ENCODE measurements around the gene ZGPAT. TPM values are rescaled to one million over a fixed set of nuclear protein-coding genes. Genes with fewer than 3 reads are reported as not detected.
"Not testable (repeated sequence)": the region's sequence is repeated elsewhere in the genome, so short reads cannot be mapped to it uniquely, and the experiment has no call there.

Gene ZGPAT
- total and polyA plus RNA-seq, 10 of the 15 experiments (the other 5 are each of a cell fraction or from before 2014, with no cell fraction given), result 0.58 to 52.9 (median 18.0) TPM

GRCh38 chr20:63668351-63668750 lies 39.5 kb upstream of the ZGPAT start:
- ChIA-PET RAD21 (ENCODE audit: unreplicated experiment) (interaction anchor here (1.0 kb wide), 1 partner anchor 10 kb away, joined by 3 read pairs; the partner anchor contains the start of gene RTEL1), SMC1A (ENCODE audit: uncharacterized antibody, unreplicated experiment) (no interaction called here), POLR2A (no interaction called here), CTCF (interaction anchor here (0.5 kb wide), 1 partner anchor 1014 kb away, joined by 3 read pairs; no protein-coding TSS in a partner anchor)
- H3K4me2 ChIP-seq (ENCODE audit: control insufficient read depth, insufficient read depth), result no peak overlapping the region
- H3K4me1 ChIP-seq (ENCODE audit: control insufficient read depth, insufficient read depth, low read length), result no peaks in the 10 kb centered on the region
- H3K36me3 ChIP-seq (ENCODE audit: control insufficient read depth in 2 of 2, insufficient read depth in 2 of 2, low read length in 1 of 2), result peaks cover 8 to 16% of the 10 kb centered on the region in 2 experiments; a peak in 3 of 4 replicates
- ATAC-seq, result no peak
- no peak for FAIRE-seq
- intact Hi-C loops (cut with micrococcal nuclease; ENCODE audit: unreplicated experiment), result no loop called here
- no peak for TF ChIP-seq BCL11A (IDR thresholded peaks at IDR 0.05; ENCODE audit: low read depth, low read length)
- TF ChIP-seq EED (IDR thresholded peaks at IDR 0.05; ENCODE audit: low read depth), result no peak
- no peak for TF ChIP-seq GABPA (IDR thresholded peaks at IDR 0.05; ENCODE audit: low read depth)
- no peak for TF ChIP-seq MEF2A (IDR thresholded peaks at IDR 0.05; ENCODE audit: insufficient read depth, low read depth, low read length)
- no peak for TF ChIP-seq ESRRA (IDR thresholded peaks at IDR 0.05; ENCODE audit: low read length)
- TF ChIP-seq CBX3 (IDR thresholded peaks at IDR 0.05; ENCODE audit: borderline replicate concordance, low read depth), result no peak
- TF ChIP-seq WRNIP1 (IDR thresholded peaks at IDR 0.05; ENCODE audit: borderline replicate concordance, low read depth, low read length), result no peak
- no peak for TF ChIP-seq SREBF2 (IDR thresholded peaks at IDR 0.05; ENCODE audit: low read length)
- TF ChIP-seq RB1 (IDR thresholded peaks at IDR 0.05; ENCODE audit: borderline replicate concordance), result no peak
- TF ChIP-seq NRF1 (conservative IDR thresholded peaks at IDR 0.05; ENCODE audit: low read depth, low read length), result no peak
- TF ChIP-seq ZNF217 (IDR thresholded peaks at IDR 0.05), result no peak
- H3K27ac ChIP-seq (ENCODE audit: control insufficient read depth, insufficient read depth), result no peak overlapping the region
- no peaks in the 10 kb centered on the region for H3K27me3 ChIP-seq (replicated peaks in 1 of 2; ENCODE audit: control insufficient read depth in 2 of 2, insufficient read depth in 2 of 2, low read length in 1 of 2)
- BruUV-seq (replicated peaks), result no TSS peak
- WGBS (ENCODE audit: insufficient coverage, insufficient replicate concordance, low lambda C conversion rate, missing lambda C conversion rate), result 93% methylated on average over 9 of the region's 11 CpGs
- in situ Hi-C loops (cut with MboI), result no loop called here
- no peak overlapping the region for H2AFZ ChIP-seq (ENCODE audit: control insufficient read depth, low read depth, low read length)
- H3K4me3 ChIP-seq, result no peak overlapping the region
- H3K9ac ChIP-seq (ENCODE audit: control insufficient read depth, insufficient read depth, low read length), result no peak overlapping the region
- no peaks in the 10 kb centered on the region for H3K79me2 ChIP-seq (ENCODE audit: control insufficient read depth, insufficient read depth, low read length)
- no peaks in the 10 kb centered on the region for H3K9me3 ChIP-seq (replicated peaks; ENCODE audit: control insufficient read depth, insufficient read depth, low read length)
- no peaks in the 10 kb centered on the region for H4K20me1 ChIP-seq (ENCODE audit: control insufficient read depth, insufficient read depth)
- no peak for DNase-seq (ENCODE audit: low read depth, low spot score)

- BruUV-seq (replicated peaks); H3K36me3 ChIP-seq (ENCODE audit: control insufficient read depth in 2 of 2, insufficient read depth in 2 of 2, low read length in 1 of 2); H3K9ac ChIP-seq (ENCODE audit: control insufficient read depth, insufficient read depth, low read length); H3K4me3 ChIP-seq; RAD21 ChIA-PET (ENCODE audit: unreplicated experiment); H3K27ac ChIP-seq (ENCODE audit: control insufficient read depth, insufficient read depth); FAIRE-seq; H3K9me3 ChIP-seq (replicated peaks; ENCODE audit: control insufficient read depth, insufficient read depth, low read length); H4K20me1 ChIP-seq (ENCODE audit: control insufficient read depth, insufficient read depth); POLR2A ChIA-PET; ATAC-seq; in situ Hi-C loops (cut with MboI); H3K4me2 ChIP-seq (ENCODE audit: control insufficient read depth, insufficient read depth); H3K79me2 ChIP-seq (ENCODE audit: control insufficient read depth, insufficient read depth, low read length); H2AFZ ChIP-seq (ENCODE audit: control insufficient read depth, low read depth, low read length); CTCF ChIA-PET; H3K27me3 ChIP-seq (replicated peaks in 1 of 2; ENCODE audit: control insufficient read depth in 2 of 2, insufficient read depth in 2 of 2, low read length in 1 of 2); DNase-seq (ENCODE audit: low read depth, low spot score); H3K4me1 ChIP-seq (ENCODE audit: control insufficient read depth, insufficient read depth, low read length); SMC1A ChIA-PET (ENCODE audit: uncharacterized antibody, unreplicated experiment); intact Hi-C loops (cut with micrococcal nuclease; ENCODE audit: unreplicated experiment): not testable (repeated sequence)
- 92% methylated on average over 10 of the region's 12 CpGs for WGBS (ENCODE audit: insufficient coverage, insufficient replicate concordance, low lambda C conversion rate, missing lambda C conversion rate)
Measured at GRCh38 chr20:63671695-63672094, 36.1 kb upstream of the ZGPAT start.

Data from GM12878 (cell line).